Gastrocnemius medialis (tissue), 4 donors: ENCODE results near the gene SP3.

Experiments used
- POLR2A ChIP-seq, 2 donors: fragments of 450-650 bp; IDR thresholded peaks; one replicate each; pipeline ENCODE4 v1.6.1; 2017; ENCODE audit warnings: antibody characterized with exemption in 2 of 2, mild to moderate bottlenecking in 2 of 2, moderate library complexity in 2 of 2
- TF ChIP-seq, protein P1 (sequence below), 5 experiments: fragments of 450-650 bp in 3 of 5; fragments of 200-600 bp in 2 of 5; sonication (generic) in 2 of 5; IDR thresholded peaks in 4 of 5; conservative IDR thresholded peaks in 1 of 5; 1 replicate in 4 of 5; 2 replicates in 1 of 5; pipeline ENCODE4 v1.5.1; 2016 to 2019; ENCODE audit warnings: antibody characterized with exemption in 5 of 5, mild to moderate bottlenecking in 3 of 5, moderate library complexity in 3 of 5

DNA sequence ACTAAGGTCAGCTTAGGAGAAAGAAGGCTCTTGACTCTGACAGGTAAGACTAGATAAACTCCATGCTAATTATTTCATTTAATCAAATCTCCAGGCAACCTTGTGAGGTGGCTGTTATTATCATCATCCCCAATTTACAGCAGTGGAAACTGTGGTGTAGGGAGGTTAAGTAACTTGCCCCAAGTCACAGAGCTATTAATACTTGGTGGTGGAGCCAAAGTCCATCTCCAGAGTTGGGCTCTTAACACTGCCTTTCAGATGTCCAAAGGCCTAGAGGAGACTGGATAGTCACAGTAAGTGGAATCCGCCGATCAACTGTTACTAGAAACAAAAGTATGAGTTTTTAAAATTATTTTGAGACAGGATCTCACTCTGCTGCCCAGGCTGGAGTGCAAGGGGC is 46.6 kb upstream of the SP3 start:
- TF ChIP-seq, protein P1, sequence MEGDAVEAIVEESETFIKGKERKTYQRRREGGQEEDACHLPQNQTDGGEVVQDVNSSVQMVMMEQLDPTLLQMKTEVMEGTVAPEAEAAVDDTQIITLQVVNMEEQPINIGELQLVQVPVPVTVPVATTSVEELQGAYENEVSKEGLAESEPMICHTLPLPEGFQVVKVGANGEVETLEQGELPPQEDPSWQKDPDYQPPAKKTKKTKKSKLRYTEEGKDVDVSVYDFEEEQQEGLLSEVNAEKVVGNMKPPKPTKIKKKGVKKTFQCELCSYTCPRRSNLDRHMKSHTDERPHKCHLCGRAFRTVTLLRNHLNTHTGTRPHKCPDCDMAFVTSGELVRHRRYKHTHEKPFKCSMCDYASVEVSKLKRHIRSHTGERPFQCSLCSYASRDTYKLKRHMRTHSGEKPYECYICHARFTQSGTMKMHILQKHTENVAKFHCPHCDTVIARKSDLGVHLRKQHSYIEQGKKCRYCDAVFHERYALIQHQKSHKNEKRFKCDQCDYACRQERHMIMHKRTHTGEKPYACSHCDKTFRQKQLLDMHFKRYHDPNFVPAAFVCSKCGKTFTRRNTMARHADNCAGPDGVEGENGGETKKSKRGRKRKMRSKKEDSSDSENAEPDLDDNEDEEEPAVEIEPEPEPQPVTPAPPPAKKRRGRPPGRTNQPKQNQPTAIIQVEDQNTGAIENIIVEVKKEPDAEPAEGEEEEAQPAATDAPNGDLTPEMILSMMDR (IDR thresholded peaks at IDR 0.05 in 4 of 5, conservative IDR thresholded peaks at IDR 0.05 in 1 of 5), result no peak
- no peak for TF ChIP-seq POLR2A (IDR thresholded peaks at IDR 0.05)
